ENCODE measurements around the gene CSRP3. TPM values are rescaled to one million over a fixed set of nuclear protein-coding genes. Genes with fewer than 3 reads are reported as not detected.
A peak's percentile ranks its signal among the peaks of the same experiment; 100 is the strongest.

CSRP3 gene
- total and polyA plus RNA-seq, 7 donors = 35.9 to 1,082 (median 710) TPM

- no peak for TF ChIP-seq CTCF (IDR thresholded peaks at IDR 0.05)
- 29 to 49% (median 44%) methylated on average over 6 of the region's 6 CpGs for WGBS, 3 donors
- Histone ChIP-seq H3K4me1 (peaks cover 28% of the 10 kb centered on the region), H3K4me3 (no peak overlapping the region), H3K36me3 (ENCODE audit: insufficient read depth in 1 of 2, low read depth in 1 of 2) (no peaks in the 10 kb centered on the region), H3K27me3 (ENCODE audit: insufficient read depth in 3 of 3, low read length in 2 of 3) (no peaks in the 10 kb centered on the region), H3K9me3 (no peaks in the 10 kb centered on the region), H3K27ac (peak overlapping the region; percentile 79)
- intact Hi-C loops (cut with DNase I) = no loop called here
- ATAC-seq (peak; percentile 91 to 97 (median 96)), DNase-seq (peak; percentile 51 to 82)
Measured at GRCh38 chr11:19225123-19225522, 23.3 kb upstream of the CSRP3 start.

- DNase-seq (no peak), ATAC-seq (peak in 1 of 4 donors; percentile 4)
- Histone ChIP-seq H3K27me3 (ENCODE audit: insufficient read depth in 3 of 3, low read length in 2 of 3) (no peaks in the 10 kb centered on the region), H3K4me1 (peaks cover 33% of the 10 kb centered on the region), H3K27ac (peak overlapping the region; percentile 92), H3K4me3 (no peak overlapping the region), H3K9me3 (no peaks in the 10 kb centered on the region), H3K36me3 (ENCODE audit: insufficient read depth in 1 of 2, low read depth in 1 of 2) (no peaks in the 10 kb centered on the region)
- TF ChIP-seq CTCF (IDR thresholded peaks at IDR 0.05) = no peak
- 52 to 62% (median 59%) methylated on average over 3 of the region's 3 CpGs for WGBS, 3 donors
- intact Hi-C loops (cut with DNase I) = no loop called here
Measured at GRCh38 chr11:19220903-19221724, 19.3 kb upstream of the CSRP3 start.

- peak overlapping the region; percentile 54 for H3K4me3 ChIP-seq
- ATAC-seq = peak; percentile 89 to 94 (median 92)
- intact Hi-C loops (cut with DNase I) = no loop called here
Measured at GRCh38 chr11:19218786-19219460, 17.1 kb upstream of the CSRP3 start.

GRCh38 chr11:19218216-19218615 lies 16.4 kb upstream of the CSRP3 start:
- H3K4me3 ChIP-seq = peak overlapping the region; percentile 54
- peak overlapping the region; percentile 92 for H3K27ac ChIP-seq
- TF ChIP-seq CTCF (IDR thresholded peaks at IDR 0.05) = no peak
- no peaks in the 10 kb centered on the region for H3K36me3 ChIP-seq (ENCODE audit: insufficient read depth in 1 of 2, low read depth in 1 of 2)
- ATAC-seq (peak; percentile 46 to 72 (median 55)), DNase-seq (no peak)
- 27 to 29% (median 27%) methylated on average over 3 of the region's 3 CpGs for WGBS, 3 donors
- no peaks in the 10 kb centered on the region for H3K27me3 ChIP-seq (ENCODE audit: insufficient read depth in 3 of 3, low read length in 2 of 3)
- intact Hi-C loops (cut with DNase I) = no loop called here
- no peaks in the 10 kb centered on the region for H3K9me3 ChIP-seq
- H3K4me1 ChIP-seq = peaks cover 19% of the 10 kb centered on the region

More at GRCh38 chr11:19218786-19219460, 17.1 kb upstream of the CSRP3 start:
- Histone ChIP-seq H3K27ac (peak overlapping the region; percentile 92), H3K36me3 (ENCODE audit: insufficient read depth in 1 of 2, low read depth in 1 of 2) (no peaks in the 10 kb centered on the region), H3K4me1 (peaks cover 19% of the 10 kb centered on the region), H3K27me3 (ENCODE audit: insufficient read depth in 3 of 3, low read length in 2 of 3) (no peaks in the 10 kb centered on the region), H3K9me3 (no peaks in the 10 kb centered on the region)
- peak; percentile 58 to 87 for DNase-seq
- WGBS, 3 donors = 23 to 34% (median 26%) methylated on average over 15 of the region's 15 CpGs
- no peak for TF ChIP-seq CTCF (IDR thresholded peaks at IDR 0.05)

All from psoas muscle (tissue), 8 donors.